HG03060 (cell line): ENCODE results near the gene DLK2.
"Not testable (repeated sequence)": the region's sequence is repeated elsewhere in the genome, so short reads cannot be mapped to it uniquely, and the experiment has no call there.

Source experiments
- ATAC-seq: cut with Tn5 transposase; IDR thresholded peaks from one replicate; pipeline ENCODE4 v1.9.1; 2021; ENCODE audit warnings: low read depth, moderate number of reproducible peaks; ENCODE audit not compliant: unreplicated experiment

The DLK2 gene

GRCh38 chr6:43455531-43456428 lies at the start of gene DLK2:
DLK2 (minus strand) TSS chr6:43455548; CDS start chr6:43454825, 723 bp downstream.
- no peak for ATAC-seq

- no peak for ATAC-seq
Observed at GRCh38 chr6:43503443-43503842, 48.1 kb upstream of the DLK2 start.

GRCh38 chr6:43502666-43503065 lies 47.3 kb upstream of the DLK2 start:
- no peak for ATAC-seq

- no peak for ATAC-seq
Observed at GRCh38 chr6:43500921-43501320, 45.6 kb upstream of the DLK2 start.

- no peak for ATAC-seq
Observed at GRCh38 chr6:43499028-43499815, 43.9 kb upstream of the DLK2 start.

- not testable (repeated sequence) for ATAC-seq
Observed at GRCh38 chr6:43498291-43498690, 42.9 kb upstream of the DLK2 start.

- no peak for ATAC-seq
Observed at GRCh38 chr6:43497689-43498088, 42.3 kb upstream of the DLK2 start.

GRCh38 chr6:43497129-43497396 lies 41.7 kb upstream of the DLK2 start:
- ATAC-seq: no peak

GRCh38 chr6:43496370-43497128 lies 41.2 kb upstream of the DLK2 start:
- no peak for ATAC-seq

GRCh38 chr6:43495409-43495941 lies 40.1 kb upstream of the DLK2 start:
- ATAC-seq: no peak

GRCh38 chr6:43494766-43495165 lies 39.4 kb upstream of the DLK2 start:
- no peak for ATAC-seq

GRCh38 chr6:43494321-43494720 lies 39.0 kb upstream of the DLK2 start:
- ATAC-seq: no peak

- no peak for ATAC-seq
Observed at GRCh38 chr6:43493833-43494232, 38.5 kb upstream of the DLK2 start.

- no peak for ATAC-seq
Observed at GRCh38 chr6:43493230-43493629, 37.9 kb upstream of the DLK2 start.

GRCh38 chr6:43492673-43493072 lies 37.3 kb upstream of the DLK2 start:
- no peak for ATAC-seq

GRCh38 chr6:43491750-43492661 lies 36.7 kb upstream of the DLK2 start:
- no peak for ATAC-seq

GRCh38 chr6:43490523-43490939 lies 35.2 kb upstream of the DLK2 start:
- ATAC-seq: no peak

- no peak for ATAC-seq
Observed at GRCh38 chr6:43489277-43490072, 34.1 kb upstream of the DLK2 start.

- no peak for ATAC-seq
Observed at GRCh38 chr6:43488667-43489276, 33.4 kb upstream of the DLK2 start.
